GM12891 (cell line): ENCODE measurements around the gene PSG5.
"Not testable (repeated sequence)": the region's sequence is repeated elsewhere in the genome, so short reads cannot be mapped to it uniquely, and the experiment has no call there.

Experiments used
- POLR2A ChIP-seq: IDR thresholded peaks from 2 replicates; pipeline ENCODE4 v1.6.1; 2011; ENCODE audit warnings: low read depth, low read length, control low read depth
- POLR2AphosphoS5 ChIP-seq: IDR thresholded peaks from 2 replicates; pipeline ENCODE4 v1.6.1; 2011; ENCODE audit warnings: low read depth, low read length, control low read depth
- SPI1 ChIP-seq: IDR thresholded peaks from 2 replicates; pipeline ENCODE4 v1.6.1; 2011; ENCODE audit warnings: low read depth, low read length, control low read depth

DNA sequence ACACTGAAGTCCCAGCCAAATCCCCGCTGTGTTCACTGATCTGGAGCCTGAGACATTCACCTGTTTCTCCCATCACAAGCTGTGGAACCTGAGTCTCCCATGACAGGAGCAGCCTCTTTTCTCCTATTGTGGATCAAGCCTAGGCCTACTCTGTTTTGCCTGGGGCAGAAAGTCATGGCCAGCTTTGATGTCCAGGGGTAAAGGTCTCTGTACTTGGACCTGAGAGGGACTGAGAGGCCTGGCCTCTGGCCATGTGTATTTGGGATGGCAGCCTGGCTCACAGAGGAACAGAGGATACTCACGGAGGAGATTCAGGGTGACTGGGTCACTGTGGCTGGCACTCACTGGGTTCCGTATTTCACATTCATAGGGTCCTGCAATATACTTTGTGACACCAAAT lies 7.8 kb downstream of the PSG5 start:
- not testable (repeated sequence) for TF ChIP-seq SPI1, POLR2AphosphoS5, POLR2A
